Measurements from ENCODE around the gene LAMA3. TPM values are rescaled to one million over a fixed set of nuclear protein-coding genes. Genes with fewer than 3 reads are reported as not detected.
A peak's percentile ranks its signal among the peaks of the same experiment; 100 is the strongest.

LAMA3 gene
- total and polyA plus RNA-seq, 5 donors, result 1.7 to 5.4 (median 4.2) TPM

DNA sequence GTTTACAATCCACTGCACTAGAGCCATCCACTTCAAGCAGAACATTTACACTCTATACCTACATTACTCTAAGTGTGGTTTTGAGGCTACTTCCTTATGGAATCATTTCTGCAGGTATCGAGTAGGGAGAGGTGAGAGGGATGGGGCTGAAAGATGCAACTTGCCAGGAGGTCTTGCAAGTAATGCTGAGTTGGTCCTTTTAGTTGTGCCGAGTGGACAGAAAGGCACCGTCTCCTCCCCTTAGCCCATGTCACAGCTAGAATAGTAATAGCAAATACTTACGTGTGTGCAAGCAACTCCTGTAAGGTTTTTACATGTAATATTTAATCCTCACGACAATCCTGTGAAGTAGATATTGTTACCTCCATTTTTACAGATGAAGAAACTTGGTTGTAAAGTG lies 166.5 kb downstream of the LAMA3 start:
- Histone ChIP-seq H3K27me3 (ENCODE audit: control insufficient read depth, insufficient read depth) (no peaks in the 10 kb centered on the region), H3K9me3 (ENCODE audit: control insufficient read depth, low read length) (no peaks in the 10 kb centered on the region), H3K4me1 (ENCODE audit: control insufficient read depth, insufficient read depth, low read length) (no peaks in the 10 kb centered on the region), H3K27ac (ENCODE audit: low read length) (no peak overlapping the region), H3K4me3 (ENCODE audit: low read length) (no peak overlapping the region)
- intact Hi-C loops (cut with DNase I), result no loop called here
- DNase-seq (no peak), ATAC-seq (no peak)
- 93% methylated on average over 5 of the region's 5 CpGs for WGBS

- WGBS, result 78% methylated on average over 5 of the region's 5 CpGs
- intact Hi-C loops (cut with DNase I), result no loop called here
These were observed 167.4 kb downstream of the LAMA3 start for GRCh38 chr18:23856466-23857163.

GRCh38 chr18:23857164-23857552 lies 167.9 kb downstream of the LAMA3 start:
- intact Hi-C loops (cut with DNase I), result no loop called here
- WGBS, result 94% methylated on average over 5 of the region's 5 CpGs
- Histone ChIP-seq H3K4me1 (ENCODE audit: control insufficient read depth, insufficient read depth, low read length) (peaks cover 4% of the 10 kb centered on the region), H3K27ac (ENCODE audit: low read length) (no peak overlapping the region), H3K9me3 (ENCODE audit: control insufficient read depth, low read length) (no peaks in the 10 kb centered on the region), H3K4me3 (ENCODE audit: low read length) (no peak overlapping the region), H3K27me3 (ENCODE audit: control insufficient read depth, insufficient read depth) (no peaks in the 10 kb centered on the region)
- no peak for DNase-seq
- ATAC-seq, result no peak

More at GRCh38 chr18:23856466-23857163, 167.4 kb downstream of the LAMA3 start:
- ATAC-seq, result no peak
- Histone ChIP-seq H3K4me3 (ENCODE audit: low read length) (no peak overlapping the region), H3K27ac (ENCODE audit: low read length) (no peak overlapping the region), H3K9me3 (ENCODE audit: control insufficient read depth, low read length) (no peaks in the 10 kb centered on the region), H3K27me3 (ENCODE audit: control insufficient read depth, insufficient read depth) (no peaks in the 10 kb centered on the region), H3K4me1 (ENCODE audit: control insufficient read depth, insufficient read depth, low read length) (peaks cover 4% of the 10 kb centered on the region)
- no peak for DNase-seq

DNA sequence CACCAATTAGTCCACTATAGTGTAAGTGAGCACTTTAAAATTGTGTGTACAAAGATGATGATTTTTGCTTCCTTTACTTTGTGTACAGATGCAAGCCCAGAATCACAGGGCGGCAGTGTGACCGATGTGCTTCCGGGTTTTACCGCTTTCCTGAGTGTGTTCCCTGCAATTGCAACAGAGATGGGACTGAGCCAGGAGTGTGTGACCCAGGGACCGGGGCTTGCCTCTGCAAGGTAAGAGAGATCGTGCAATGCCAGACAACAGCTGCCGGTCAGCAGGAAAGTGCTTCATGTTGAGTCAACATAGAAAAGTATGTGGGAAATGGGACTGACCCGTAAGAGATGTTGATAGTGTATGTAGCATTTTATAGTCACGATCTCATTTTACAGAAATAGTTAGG lies 168.5 kb downstream of the LAMA3 start:
- Histone ChIP-seq H3K4me1 (ENCODE audit: control insufficient read depth, insufficient read depth, low read length) (peaks cover 6% of the 10 kb centered on the region), H3K9me3 (ENCODE audit: control insufficient read depth, low read length) (no peaks in the 10 kb centered on the region), H3K27ac (ENCODE audit: low read length) (no peak overlapping the region), H3K4me3 (ENCODE audit: low read length) (no peak overlapping the region), H3K27me3 (ENCODE audit: control insufficient read depth, insufficient read depth) (no peaks in the 10 kb centered on the region)
- intact Hi-C loops (cut with DNase I), result no loop called here
- DNase-seq (no peak), ATAC-seq (no peak)
- 80% methylated on average over 9 of the region's 9 CpGs for WGBS

- ATAC-seq (no peak), DNase-seq (no peak)
- H3K4me1 ChIP-seq (ENCODE audit: control insufficient read depth, insufficient read depth, low read length), result peaks cover 9% of the 10 kb centered on the region
- H3K27ac ChIP-seq (ENCODE audit: low read length), result no peak overlapping the region
- no peak overlapping the region for H3K4me3 ChIP-seq (ENCODE audit: low read length)
- no peaks in the 10 kb centered on the region for H3K9me3 ChIP-seq (ENCODE audit: control insufficient read depth, low read length)
- WGBS, result 91% methylated on average over 3 of the region's 3 CpGs
- H3K27me3 ChIP-seq (ENCODE audit: control insufficient read depth, insufficient read depth), result no peaks in the 10 kb centered on the region
- intact Hi-C loops (cut with DNase I), result no loop called here
These were observed 170.4 kb downstream of the LAMA3 start for GRCh38 chr18:23859466-23860336.

DNA sequence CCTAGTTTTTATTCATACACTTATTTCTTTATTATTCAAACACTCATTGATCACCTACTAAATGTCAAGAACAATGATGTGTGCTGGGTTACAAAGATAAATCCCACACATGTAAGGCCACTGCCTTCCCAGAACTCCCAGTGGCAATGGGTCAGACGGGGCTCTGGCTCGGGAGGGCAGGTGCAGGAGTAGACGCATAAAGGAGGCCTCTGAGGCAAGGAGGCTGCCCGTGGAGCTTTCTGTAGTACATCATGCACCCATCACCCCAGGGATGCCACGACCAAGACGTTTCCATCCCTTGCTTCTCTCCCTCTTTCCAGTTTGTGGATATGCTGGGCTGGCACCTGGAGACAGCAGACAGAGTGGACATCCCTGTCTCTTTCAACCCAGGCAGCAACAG lies 172.1 kb downstream of the LAMA3 start:
- Histone ChIP-seq H3K4me1 (ENCODE audit: control insufficient read depth, insufficient read depth, low read length) (peaks cover 9% of the 10 kb centered on the region), H3K9me3 (ENCODE audit: control insufficient read depth, low read length) (no peaks in the 10 kb centered on the region), H3K27me3 (ENCODE audit: control insufficient read depth, insufficient read depth) (no peaks in the 10 kb centered on the region), H3K27ac (ENCODE audit: low read length) (peak overlapping the region; percentile 31), H3K4me3 (ENCODE audit: low read length) (no peak overlapping the region)
- ATAC-seq (no peak), DNase-seq (no peak)
- intact Hi-C loops (cut with DNase I), result no loop called here
- WGBS, result 91% methylated on average over 6 of the region's 6 CpGs

- Histone ChIP-seq H3K27me3 (ENCODE audit: control insufficient read depth, insufficient read depth) (no peaks in the 10 kb centered on the region), H3K9me3 (ENCODE audit: control insufficient read depth, low read length) (no peaks in the 10 kb centered on the region), H3K4me3 (ENCODE audit: low read length) (no peak overlapping the region), H3K4me1 (ENCODE audit: control insufficient read depth, insufficient read depth, low read length) (peaks cover 9% of the 10 kb centered on the region), H3K27ac (ENCODE audit: low read length) (peak overlapping the region; percentile 31)
- DNase-seq, result no peak
- peak; percentile 61 to 76 for ATAC-seq
- intact Hi-C loops (cut with DNase I), result no loop called here
- WGBS, result 53% methylated on average over 6 of the region's 6 CpGs
These were observed 172.7 kb downstream of the LAMA3 start for GRCh38 chr18:23861805-23862470.

- Histone ChIP-seq H3K9me3 (ENCODE audit: control insufficient read depth, low read length) (no peaks in the 10 kb centered on the region), H3K27ac (ENCODE audit: low read length) (no peak overlapping the region), H3K4me1 (ENCODE audit: control insufficient read depth, insufficient read depth, low read length) (peaks cover 9% of the 10 kb centered on the region), H3K4me3 (ENCODE audit: low read length) (no peak overlapping the region), H3K27me3 (ENCODE audit: control insufficient read depth, insufficient read depth) (no peaks in the 10 kb centered on the region)
- DNase-seq (no peak), ATAC-seq (no peak)
- WGBS, result 84% methylated on average over 4 of the region's 4 CpGs
- intact Hi-C loops (cut with DNase I), result no loop called here
These were observed 175.4 kb downstream of the LAMA3 start for GRCh38 chr18:23864624-23865023.

GRCh38 chr18:23867006-23867405 lies 177.8 kb downstream of the LAMA3 start:
- DNase-seq (no peak), ATAC-seq (no peak)
- WGBS, result 93% methylated on average over 5 of the region's 5 CpGs
- Histone ChIP-seq H3K27me3 (ENCODE audit: control insufficient read depth, insufficient read depth) (no peaks in the 10 kb centered on the region), H3K4me1 (ENCODE audit: control insufficient read depth, insufficient read depth, low read length) (peaks cover 8% of the 10 kb centered on the region), H3K4me3 (ENCODE audit: low read length) (no peak overlapping the region), H3K9me3 (ENCODE audit: control insufficient read depth, low read length) (no peaks in the 10 kb centered on the region), H3K27ac (ENCODE audit: low read length) (no peak overlapping the region)
- intact Hi-C loops (cut with DNase I), result no loop called here

- intact Hi-C loops (cut with DNase I), result no loop called here
- H3K9me3 ChIP-seq (ENCODE audit: control insufficient read depth, low read length), result no peaks in the 10 kb centered on the region
- no peak overlapping the region for H3K27ac ChIP-seq (ENCODE audit: low read length)
- 92% methylated on average over 3 of the region's 3 CpGs for WGBS
- no peak for ATAC-seq
- DNase-seq, result no peak
- no peaks in the 10 kb centered on the region for H3K27me3 ChIP-seq (ENCODE audit: control insufficient read depth, insufficient read depth)
- H3K4me3 ChIP-seq (ENCODE audit: low read length), result no peak overlapping the region
- H3K4me1 ChIP-seq (ENCODE audit: control insufficient read depth, insufficient read depth, low read length), result peaks cover 4% of the 10 kb centered on the region
These were observed 179.0 kb downstream of the LAMA3 start for GRCh38 chr18:23868136-23868785.

Measured in right cardiac atrium (tissue), 5 donors.